Middle frontal gyrus (tissue), 1 donor: ENCODE measurements around the gene EGR2.

Source experiments
- DNase-seq: peaks from one replicate; pipeline ENCODE4 v3.0.0-alpha.2; 2015; ENCODE audit warnings: low spot score; ENCODE audit errors: extremely low spot score

Gene EGR2

DNA sequence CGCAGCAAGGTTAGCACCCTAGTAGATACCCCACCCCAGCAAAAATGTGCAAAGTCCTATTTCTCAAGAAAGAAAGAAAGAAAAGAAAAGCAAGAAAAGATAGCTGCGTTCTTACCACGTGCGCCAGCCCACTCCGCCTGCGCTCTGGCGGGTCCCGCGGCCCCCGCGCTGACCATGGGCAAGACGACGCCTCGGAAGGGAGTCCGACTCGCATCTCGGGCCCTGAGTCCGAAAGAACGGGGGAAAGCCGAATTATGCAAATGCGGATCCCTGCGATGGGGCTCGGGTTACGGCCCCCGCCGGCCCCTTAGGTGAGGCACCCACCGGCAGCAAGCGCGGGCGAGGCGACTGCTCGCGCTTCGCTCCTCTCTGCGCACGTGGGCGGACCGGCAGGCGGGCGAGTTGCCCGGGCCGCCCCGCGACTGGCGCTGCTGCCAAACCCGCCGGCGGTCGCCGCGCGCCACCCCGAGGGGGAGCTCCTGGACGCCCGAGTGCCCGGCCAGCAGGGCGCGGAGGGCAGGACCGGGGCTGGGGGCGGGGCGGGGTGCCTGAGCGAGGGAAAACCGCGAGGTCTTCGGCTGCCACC is 2.4 kb upstream of the EGR2 start:
- DNase-seq, result no peak

DNA sequence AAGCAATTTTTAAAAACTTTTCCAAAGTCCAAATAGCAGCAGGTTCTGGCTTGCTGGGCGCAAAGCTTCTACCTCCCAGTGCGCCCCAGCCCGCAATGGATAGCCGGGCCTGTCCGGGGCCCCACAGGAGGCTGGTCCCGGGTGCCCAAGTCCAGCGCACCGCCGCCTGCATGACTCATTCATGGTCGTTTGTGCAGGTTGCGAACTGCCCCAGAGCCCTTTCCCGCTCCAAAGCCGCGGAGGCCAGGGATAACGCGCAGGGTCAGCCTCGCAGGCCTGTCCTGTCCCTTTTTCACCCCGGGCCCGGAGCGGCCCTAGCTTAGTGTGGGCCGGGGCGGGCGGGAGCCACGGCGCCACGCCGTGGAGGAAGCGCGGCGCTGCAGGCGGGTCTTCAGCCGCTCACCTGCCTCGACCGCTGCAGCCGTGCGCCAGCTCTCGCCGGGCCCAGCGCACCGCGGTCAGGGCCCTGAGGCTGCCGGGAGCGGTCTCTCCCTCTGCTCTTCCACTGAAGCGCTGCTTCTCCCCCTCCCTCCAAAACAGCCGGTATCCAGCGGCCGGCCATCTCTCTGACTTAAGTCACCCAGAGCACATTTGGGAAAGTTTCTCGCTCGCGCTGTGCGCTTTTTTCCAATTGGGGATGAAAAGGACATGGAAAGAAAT is 1.7 kb upstream of the EGR2 start:
- no peak for DNase-seq

DNA sequence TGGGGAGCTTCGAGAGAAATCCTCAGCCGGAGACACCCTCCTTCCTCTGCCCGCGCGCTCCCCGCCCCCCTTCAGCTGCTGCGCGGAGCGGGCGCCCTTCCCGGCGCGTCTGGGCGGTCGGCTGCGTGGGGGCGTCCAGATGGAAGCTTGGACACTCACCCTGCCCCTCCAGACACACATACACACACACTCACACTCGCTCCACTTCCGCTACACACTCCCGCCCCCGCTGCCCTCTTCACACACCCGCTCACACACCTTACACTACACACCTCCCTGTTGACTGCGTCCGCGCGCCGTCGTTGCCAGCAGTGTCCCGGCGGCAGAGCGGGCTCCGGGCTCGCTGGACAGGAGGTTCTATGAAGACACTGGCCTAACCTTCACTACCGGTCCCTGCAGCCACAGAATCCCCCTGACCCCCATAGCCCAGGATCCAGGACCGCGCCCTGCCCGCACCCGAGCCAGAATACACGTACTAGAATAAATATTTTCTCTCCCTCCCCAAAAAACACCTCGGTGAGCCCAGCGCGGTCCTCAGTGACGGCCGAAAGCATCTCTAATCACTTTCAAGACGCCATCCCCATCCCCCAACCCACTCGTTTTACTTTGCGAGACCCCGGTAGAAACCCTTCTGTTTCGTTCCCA is 1.1 kb upstream of the EGR2 start:
- DNase-seq, result no peak

DNA sequence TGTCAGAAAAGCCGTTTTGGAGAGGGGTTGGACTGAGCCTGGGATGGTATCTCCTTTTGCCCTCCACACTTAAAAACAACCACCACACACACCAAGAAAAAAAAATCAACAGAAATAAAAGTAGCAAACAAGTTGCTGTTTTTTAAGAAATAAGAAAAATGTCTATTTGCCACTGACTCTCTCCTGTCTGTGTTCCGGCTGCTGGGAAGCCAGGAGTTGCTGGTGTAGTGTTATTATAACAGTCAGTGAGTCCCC is 163 bp downstream of the EGR2 start:
- DNase-seq, result no peak

DNA sequence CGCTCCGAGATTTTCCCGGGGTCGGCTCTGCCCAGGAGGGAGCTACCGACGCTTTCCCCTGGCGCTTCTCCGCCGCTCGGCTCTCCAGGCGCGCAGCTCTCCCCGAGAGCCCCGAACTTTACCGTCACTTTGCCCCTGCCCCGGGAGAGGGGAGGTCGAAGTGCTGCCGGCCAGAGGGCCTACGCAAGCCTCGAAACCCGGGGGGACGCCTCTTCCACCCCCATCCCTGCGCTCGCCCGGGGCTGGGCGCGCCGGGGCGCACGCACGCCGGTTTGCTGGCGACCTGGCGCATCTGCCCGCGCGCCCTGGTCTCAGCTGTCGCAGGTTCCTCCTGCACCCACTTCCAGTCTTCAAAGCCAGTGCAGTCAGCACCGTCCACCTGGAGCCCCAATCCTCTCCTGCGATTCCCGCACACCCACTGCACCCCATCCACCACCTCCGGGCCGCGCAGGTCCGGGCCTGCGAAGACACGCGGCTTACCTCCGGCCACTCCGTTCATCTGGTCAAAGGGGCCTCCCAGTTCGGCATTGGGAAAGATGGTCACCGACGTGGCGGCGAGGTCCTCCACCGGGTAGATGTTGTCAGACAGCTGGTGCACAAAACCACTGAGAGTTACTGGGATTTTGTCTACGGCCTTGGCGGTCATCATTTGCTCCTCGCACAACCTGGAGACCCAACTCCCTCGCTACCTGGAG is 638 bp downstream of the EGR2 start:
- no peak for DNase-seq

DNA sequence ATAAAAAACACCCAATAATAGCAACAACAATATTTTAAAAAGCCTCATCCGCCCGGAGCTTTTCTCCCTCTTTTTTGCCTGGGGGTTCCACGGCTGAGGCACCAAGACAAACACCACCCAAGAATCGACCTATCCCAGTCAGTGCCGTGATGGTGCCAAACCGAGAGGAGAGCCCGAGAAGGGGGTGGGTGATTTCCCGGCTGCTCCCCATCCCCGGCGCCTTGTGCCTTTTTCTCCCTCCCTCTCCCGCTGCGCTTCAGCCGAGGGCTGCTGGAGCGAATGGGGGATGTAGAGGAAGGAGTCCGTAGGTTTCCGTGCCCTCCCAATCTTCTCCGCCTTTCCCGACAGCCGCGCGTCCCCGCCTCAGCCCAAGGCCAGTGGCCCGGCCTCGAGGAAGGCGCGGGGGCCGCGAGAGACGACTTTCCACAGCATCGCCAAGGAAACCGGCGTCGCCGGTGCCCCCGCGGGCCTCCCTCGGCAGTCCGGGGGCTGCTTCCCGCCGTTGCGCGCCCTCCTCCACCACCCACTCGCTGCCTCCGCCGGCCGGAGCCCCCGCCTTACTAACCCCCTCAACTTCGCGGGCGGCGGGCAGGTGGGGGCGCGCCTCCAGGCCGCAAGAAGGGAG is 1.3 kb downstream of the EGR2 start:
- no peak for DNase-seq

DNA sequence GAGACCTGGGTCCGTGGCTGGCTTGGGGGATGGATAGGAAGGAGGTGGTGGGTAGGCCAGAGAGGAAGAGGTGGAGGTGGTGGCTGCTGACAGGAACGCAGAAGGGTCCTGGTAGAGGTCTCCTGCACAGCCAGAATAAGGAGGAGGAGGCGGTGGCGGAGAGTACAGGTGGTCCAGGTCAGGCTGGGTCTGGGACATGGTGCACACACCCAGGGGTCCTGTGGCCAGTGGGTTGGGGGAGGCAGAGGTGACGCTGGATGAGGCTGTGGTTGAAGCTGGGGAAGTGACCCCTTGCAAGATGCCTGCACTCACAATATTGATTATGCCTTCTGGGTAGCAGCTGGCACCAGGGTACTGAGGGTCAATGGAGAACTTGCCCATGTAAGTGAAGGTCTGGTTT is 2.2 kb downstream of the EGR2 start:
- DNase-seq, result no peak

DNA sequence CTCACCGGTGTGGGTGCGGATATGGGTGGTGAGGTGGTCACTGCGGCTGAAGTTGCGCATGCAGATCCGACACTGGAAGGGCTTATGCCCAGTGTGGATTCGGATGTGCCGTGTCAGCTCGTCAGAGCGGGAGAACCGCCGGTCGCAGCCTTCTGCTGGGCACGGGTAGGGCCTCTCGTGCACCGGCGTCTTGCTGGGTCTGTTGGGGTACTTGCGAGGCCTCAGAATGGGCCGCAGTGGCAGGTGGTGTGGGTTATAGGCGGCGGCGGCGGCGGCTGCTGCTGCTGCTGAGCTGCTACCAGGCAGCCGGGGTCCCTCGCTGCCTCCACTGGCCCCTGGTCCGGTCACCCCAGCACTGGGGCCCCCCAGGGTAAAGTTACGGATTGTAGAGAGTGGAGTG is 2.7 kb downstream of the EGR2 start:
- DNase-seq, result no peak

DNA sequence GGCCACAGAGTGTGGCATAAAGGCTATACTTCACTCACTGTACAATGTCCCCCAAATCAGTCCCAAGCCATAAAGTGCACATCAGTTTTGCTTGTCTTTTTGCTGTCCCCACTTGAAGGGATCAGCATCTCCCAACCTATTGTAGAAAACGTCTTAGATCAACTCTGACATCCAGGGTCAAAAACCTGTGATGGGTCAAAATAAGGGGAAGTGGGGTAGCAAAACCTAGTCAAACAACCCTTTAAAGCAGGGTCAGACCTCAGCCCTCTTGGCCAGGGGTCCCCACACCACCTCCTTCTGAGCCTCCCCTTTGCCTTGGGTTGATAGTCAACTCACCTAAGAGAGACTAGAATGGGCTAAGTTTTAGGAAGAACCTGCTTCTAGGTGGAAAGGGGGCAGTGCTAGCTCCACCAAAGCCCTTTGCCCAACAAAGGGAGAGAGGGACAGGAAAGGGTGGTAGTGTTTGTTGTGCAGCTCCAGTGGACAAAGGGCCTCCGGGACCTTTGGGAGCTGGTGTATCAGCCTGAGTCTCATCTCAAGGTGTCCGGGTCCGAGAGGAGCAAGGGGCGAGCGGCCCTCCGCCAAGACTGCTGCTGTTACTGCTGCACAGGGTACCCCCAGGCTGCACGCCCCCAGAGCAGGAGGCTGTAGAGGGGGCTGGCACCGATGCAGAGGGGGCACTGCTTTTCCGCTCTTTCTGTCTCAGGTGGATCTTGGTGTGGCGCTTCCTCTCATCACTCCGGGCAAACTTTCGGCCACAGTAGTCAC is 3.3 kb downstream of the EGR2 start:
- no peak for DNase-seq

DNA sequence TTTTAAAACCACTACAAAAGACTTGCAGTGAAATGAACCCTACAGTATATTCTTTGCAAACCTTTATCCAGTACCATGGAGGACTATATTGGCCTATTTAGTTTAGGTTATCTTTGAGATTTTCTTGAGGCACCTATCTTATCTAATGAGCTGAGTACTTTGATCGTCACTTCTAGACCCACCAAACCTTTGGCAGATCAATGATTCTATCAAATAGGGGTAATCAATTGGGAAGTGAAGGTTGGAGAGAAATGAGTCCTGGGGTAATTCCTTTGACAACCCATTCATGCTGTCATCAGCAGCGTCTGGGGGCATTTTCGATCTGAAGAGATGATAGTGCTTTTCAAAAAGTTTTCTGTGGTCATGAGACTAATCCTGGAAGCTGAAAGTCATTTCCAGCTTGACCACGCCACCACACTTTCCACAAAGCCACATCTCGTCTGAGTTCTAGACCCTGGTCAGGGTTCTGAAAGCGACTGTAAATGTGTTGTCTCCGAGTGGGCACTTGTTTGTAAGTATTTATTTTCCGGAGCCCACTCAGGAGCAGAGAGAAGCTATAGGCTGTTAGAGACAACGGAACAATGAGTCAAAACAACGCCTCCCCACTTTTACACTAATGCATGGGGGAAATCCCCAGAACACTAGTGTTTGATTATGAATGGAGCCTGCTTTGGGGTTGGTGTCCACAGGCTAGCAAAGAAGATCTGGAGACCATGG is 4.8 kb downstream of the EGR2 start:
- no peak for DNase-seq

DNA sequence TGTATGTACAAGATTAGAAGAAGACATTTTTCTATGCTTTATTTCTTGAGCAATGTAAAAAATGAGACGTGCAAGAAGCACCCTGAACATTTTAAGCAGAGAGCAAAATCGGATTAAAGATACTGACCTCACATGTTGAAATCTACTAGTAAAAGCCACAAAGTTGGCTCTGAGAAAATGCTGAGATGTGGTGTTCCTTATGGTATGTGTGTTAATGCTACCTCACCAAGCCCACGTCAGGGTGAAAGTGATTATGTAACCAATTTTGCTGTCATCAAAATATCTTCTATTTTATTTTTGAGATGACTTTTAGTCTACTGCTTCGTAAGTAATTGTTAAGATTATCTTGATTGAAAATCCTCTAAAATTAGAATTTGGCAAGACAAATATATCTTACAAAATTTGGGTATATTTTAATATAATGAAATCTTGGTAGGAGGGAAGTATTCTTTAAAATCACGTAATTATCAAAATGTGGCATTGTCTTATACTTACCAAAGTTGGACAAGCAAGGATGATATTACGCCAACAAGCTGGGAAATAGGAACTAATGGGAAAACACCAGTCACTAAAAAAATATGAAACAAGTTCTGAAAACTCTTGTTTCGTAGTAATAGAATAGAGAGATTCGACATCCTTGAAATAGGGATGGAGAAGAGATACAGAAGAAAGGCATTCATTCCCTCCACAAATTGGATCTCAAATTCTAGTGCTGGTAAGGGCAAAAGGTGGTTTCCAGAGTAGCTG is 5.8 kb downstream of the EGR2 start:
- no peak for DNase-seq

DNA sequence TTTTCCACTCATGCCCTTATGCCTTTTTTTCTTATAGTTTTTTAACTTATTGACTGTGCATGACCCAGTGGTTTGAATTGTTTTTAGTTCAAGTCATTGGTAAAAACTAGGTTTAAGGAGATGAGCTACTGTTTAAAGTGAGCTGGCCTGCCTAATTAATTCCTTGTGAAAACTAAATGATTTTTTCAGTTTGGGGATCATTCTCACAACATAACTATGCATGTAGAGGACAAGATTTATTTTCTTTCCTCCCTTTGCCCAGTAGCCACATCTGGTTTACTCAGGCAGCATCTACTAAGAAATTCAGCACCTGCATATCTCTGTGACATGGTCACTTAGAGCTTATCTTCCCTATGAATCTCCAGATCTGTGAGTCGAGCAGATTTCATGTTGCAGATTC is 9.9 kb downstream of the EGR2 start:
- DNase-seq, result no peak

DNA sequence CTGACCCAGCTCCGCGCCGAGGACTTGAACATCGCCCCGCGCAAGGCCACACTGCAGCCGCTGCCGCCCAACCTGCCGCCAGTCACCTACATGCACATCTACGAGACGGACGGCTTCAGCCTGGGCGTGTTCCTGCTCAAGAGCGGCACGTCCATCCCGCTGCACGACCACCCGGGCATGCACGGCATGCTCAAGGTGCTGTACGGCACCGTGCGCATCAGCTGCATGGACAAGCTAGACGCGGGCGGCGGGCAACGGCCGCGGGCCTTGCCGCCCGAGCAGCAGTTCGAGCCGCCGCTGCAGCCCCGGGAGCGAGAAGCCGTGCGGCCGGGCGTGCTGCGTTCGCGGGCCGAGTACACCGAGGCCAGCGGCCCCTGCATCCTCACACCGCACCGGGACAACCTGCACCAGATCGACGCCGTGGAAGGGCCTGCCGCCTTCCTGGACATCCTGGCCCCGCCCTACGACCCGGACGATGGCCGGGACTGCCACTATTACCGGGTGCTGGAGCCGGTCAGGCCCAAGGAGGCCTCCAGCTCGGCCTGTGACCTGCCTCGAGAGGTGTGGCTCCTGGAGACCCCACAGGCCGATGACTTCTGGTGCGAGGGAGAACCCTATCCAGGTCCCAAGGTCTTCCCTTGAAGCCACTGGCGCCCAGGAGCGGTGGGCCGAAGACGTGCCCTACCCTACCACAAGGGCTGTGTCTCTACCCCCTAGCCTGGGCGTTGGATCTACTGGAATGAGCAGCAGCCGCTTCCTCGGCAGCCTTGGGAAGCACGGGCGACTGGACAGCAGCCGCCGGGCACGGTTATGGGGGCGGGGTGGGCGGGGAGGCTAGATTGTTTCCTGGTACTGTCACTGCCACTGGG is 10.7 kb downstream of the EGR2 start:
- no peak for DNase-seq

DNA sequence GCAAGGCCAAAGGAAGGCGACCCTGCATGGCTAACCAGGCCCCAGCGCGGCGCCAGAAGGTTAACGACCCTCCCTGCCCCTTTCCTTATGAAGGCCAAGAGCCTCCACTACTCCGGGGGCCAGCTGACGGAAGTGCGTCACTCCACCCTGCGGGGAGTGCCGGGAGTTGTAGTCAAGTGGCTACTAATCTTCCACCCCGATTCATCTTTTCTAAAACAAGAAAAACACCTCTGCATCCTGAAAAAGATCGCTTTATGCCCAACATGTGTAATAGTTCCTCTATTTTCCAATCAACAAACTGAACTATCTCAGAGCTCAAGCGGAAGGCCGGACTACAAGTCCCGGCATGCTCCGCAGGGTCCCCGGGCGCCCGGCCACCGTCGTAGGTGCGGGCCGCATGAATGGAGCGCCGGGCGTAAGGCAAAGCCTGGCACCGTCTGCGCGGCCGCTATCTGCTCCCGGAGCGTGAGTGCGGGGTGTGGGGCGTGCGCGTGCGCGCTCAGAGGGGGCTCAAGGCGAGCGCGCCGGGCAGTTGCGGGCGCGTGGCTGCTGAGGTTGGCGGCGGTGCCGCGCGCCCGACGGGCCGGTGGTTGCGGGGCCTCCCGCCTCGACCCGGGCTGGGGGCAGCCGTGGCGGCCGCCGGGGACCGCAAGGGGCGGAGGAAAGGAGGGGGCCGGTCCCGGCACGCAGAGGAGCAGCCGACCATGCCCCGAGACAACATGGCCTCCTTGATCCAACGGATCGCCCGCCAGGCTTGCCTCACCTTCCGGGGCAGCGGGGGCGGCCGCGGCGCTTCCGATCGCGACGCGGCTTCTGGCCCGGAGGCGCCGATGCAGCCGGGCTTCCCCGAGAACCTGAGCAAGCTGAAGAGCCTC is 11.6 kb downstream of the EGR2 start, which contains the start of gene ADO:
Gene ADO (plus strand): TSS at position 365 of the 875 bp plus-strand sequence. CDS start 340 bp downstream, at position 705.
- peak; percentile 89 for DNase-seq

DNA sequence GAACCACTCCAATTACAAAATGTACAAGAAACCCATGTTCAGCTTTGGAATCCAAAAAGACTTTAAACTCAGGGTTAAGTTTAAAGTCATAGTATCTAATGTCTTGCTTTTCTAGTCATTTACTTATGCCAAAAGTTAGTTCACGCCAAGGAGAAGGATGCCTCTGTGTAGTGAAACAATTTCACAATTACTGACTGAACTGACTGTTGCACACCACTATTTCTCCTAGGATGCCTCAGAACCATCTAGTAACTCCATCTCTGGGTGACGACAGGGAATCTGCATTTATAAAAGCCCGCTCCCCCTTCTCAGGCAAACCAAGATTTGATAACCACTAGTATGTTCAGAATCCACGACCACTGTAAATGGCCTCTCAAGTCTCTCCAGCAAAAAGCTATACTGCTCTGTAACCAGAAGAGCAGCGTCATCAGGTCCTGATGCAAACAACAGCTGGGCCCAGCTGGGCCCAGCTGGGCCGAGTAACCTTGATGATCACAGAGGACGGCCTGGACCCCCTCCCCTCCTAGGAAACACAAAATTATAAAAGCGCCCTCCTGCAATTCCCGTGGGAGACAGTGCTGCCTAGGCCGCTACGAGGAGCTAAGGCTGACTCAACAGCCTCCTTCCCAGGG is 12.3 kb downstream of the EGR2 start:
- DNase-seq, result no peak

DNA sequence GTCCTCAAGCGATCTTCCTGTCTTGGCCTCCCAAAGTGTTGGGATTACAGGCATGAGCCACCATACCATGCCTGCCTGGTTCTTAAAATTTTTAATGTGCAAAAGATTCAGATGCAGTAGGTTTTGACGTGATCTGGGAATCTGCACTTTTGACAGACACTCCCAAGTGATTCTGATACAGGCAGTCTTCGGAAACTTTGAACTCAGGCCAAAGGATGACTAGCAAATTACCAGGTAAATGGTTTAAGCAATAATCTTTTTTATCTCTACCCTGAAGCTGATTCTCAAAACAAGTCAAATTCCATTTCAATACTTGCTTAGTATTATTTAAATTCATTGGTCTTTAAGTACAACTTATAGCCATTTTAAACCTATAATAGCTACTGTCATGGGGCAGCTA is 14.3 kb downstream of the EGR2 start:
- no peak for DNase-seq

DNA sequence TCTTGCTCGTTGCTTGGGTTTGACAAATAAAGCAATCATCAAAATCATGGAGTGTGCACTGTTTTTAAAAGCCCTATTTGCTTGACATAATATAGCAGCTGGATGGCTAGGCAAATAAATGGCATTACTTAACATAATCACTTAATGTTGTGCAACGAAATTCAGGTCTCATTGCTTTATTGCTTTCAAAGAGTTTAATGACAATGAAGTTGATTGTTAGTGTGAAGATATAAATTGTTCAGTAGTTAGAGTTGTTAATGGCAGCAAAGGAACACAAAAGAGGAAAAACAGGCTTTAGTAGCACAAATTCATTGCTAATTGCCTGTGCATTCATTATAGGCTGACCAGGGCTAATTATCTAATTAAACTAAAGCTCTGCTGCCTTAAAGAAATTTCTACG is 19.3 kb downstream of the EGR2 start:
- DNase-seq, result no peak

DNA sequence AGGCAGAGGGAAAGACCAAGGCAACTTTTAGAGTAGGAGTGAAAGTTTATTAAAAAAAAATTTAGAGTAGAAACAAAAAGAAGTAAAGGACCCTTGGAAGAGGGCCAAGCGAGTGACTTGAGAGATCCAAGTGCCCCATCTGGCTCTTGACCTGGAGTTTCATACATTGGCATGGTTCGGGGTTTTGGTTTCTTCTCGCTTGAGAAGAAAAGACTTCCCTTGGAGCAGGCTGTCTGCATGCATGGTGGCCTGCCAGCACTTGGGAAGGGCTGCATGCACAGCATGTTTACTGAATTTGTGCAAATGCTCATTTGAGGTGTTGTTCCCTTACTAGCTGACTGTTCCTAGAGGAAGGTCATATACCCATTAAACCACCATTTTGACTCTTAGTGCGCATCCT is 20.4 kb downstream of the EGR2 start:
- no peak for DNase-seq
